Neural progenitor cell (in vitro differentiated cells): ENCODE data around the gene SLC4A4. TPM values are rescaled to one million over a fixed set of nuclear protein-coding genes. Genes with fewer than 3 reads are reported as not detected.
"Not testable (repeated sequence)": the region's sequence is repeated elsewhere in the genome, so short reads cannot be mapped to it uniquely, and the experiment has no call there.

ENCODE experiments used
- DNase-seq: peaks from one replicate; pipeline ENCODE4 v3.0.0-alpha.2; 2016; ENCODE audit warnings: low spot score
- H2AFZ ChIP-seq: fragments of 200-600 bp; sonication (generic); replicated peaks from 2 replicates; pipeline ENCODE4 v1.6.1; 2016; ENCODE audit warnings: antibody characterized with exemption
- H3F3A ChIP-seq: fragments of 200-600 bp; sonication (generic); 2 replicates; pipeline ENCODE4 v1.6.1; 2016; ENCODE audit warnings: antibody characterized with exemption, low read depth
- H3K27ac ChIP-seq: fragments of 200-600 bp; sonication (generic); 2 replicates; pipeline ENCODE4 v1.5.1; 2016; ENCODE audit warnings: mild to moderate bottlenecking
- H3K27me3 ChIP-seq: fragments of 200-600 bp; sonication (generic); 2 replicates; pipeline ENCODE4 v1.6.1; 2016; ENCODE audit warnings: mild to moderate bottlenecking, moderate library complexity
- H3K36me3 ChIP-seq: fragments of 200-600 bp; sonication (generic); 2 replicates; pipeline ENCODE4 v1.5.1; 2016
- H3K4me1 ChIP-seq: fragments of 200-600 bp; sonication (generic); 2 replicates; pipeline ENCODE4 v1.6.1; 2016; ENCODE audit warnings: mixed run types
- H3K4me2 ChIP-seq: fragments of 200-600 bp; sonication (generic); 2 replicates; pipeline ENCODE4 v1.6.1; 2016
- H3K4me3 ChIP-seq: fragments of 200-600 bp; sonication (generic); 2 replicates; pipeline ENCODE4 v1.5.1; 2016
- H3K79me2 ChIP-seq: fragments of 200-600 bp; sonication (generic); 2 replicates; pipeline ENCODE4 v1.6.1; 2016; ENCODE audit warnings: low read depth
- H3K9ac ChIP-seq: fragments of 200-600 bp; sonication (generic); 2 replicates; pipeline ENCODE4 v1.6.1; 2016
- H3K9me3 ChIP-seq: fragments of 200-600 bp; sonication (generic); 2 replicates; pipeline ENCODE4 v1.5.1; 2016; ENCODE audit warnings: low read depth
- H4K20me1 ChIP-seq: fragments of 200-600 bp; sonication (generic); 2 replicates; pipeline ENCODE4 v1.6.1; 2016; ENCODE audit warnings: low read depth
- H3K27ac Mint-ChIP-seq: 3 replicates; pipeline ENCODE4 v1.8.0; 2021; ENCODE audit warnings: mixed read lengths
- H3K27me3 Mint-ChIP-seq: 2 replicates; pipeline ENCODE4 v1.8.0; 2022; ENCODE audit warnings: low read depth, mild to moderate bottlenecking, inconsistent platforms, moderate library complexity, mixed read lengths; ENCODE audit not compliant: insufficient read depth
- H3K36me3 Mint-ChIP-seq: 3 replicates; pipeline ENCODE4 v1.8.0; 2021; ENCODE audit warnings: mixed read lengths
- H3K4me1 Mint-ChIP-seq: 3 replicates; pipeline ENCODE4 v1.8.0; 2021; ENCODE audit warnings: mixed read lengths
- H3K4me3 Mint-ChIP-seq: 3 replicates; pipeline ENCODE4 v1.8.0; 2021; ENCODE audit warnings: mild to moderate bottlenecking, moderate library complexity, mixed read lengths
- H3K9me3 Mint-ChIP-seq: 3 replicates; pipeline ENCODE4 v1.8.0; 2020; ENCODE audit warnings: mixed read lengths
- EZH2 ChIP-seq: fragments of 200-600 bp; sonication (generic); IDR thresholded peaks from 2 replicates; pipeline ENCODE4 v1.6.1; 2017; ENCODE audit warnings: antibody characterized with exemption, mild to moderate bottlenecking, moderate library complexity
- EZH2phosphoT487 ChIP-seq: fragments of 200-600 bp; sonication (generic); IDR thresholded peaks from 2 replicates; pipeline ENCODE4 v1.6.1; 2017; ENCODE audit warnings: antibody characterized with exemption
- total RNA-seq: library from RNA; depleted of rRNA; stranded (reverse); fragments of >200 nt; gene quantifications from 2 replicates; pipeline ENCODE4 v1.2.3, GENCODE V29; 2015; ENCODE audit warnings: low replicate concordance
- TF ChIP-seq, protein P1 (sequence below): fragments of 200-600 bp; sonication (generic); IDR thresholded peaks from 2 replicates; pipeline ENCODE4 v1.5.1; 2017; ENCODE audit warnings: antibody characterized with exemption, mild to moderate bottlenecking

The SLC4A4 gene
- total RNA-seq, 1 donor from 2014 or later, result not detected

DNA sequence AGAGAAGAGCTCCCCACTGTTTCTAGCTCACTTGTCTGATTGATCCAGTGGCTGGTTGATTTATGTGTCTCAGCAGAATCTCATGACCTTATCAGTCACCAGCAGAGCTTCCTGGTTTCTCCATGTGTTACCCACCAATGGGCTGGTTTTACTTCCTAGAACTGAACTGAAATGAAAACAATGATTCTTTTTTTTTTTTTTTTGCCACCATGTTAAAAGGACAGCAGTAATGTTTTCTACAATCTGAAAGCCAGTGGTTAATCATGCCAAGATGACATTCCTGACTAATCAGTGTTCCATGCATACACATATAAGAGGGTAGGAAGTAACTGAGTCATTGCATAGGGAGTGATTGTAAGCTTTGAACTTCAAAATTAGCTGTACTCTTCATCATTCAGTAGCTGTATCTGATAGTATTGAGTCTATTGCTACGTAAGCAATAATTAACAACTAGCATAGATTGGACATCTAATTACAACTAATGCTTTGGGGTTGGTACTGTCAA lies 67.7 kb downstream of the SLC4A4 start:
- DNase-seq, result no peak
- Mint-ChIP-seq H3K27ac (no peak overlapping the region), H3K4me1 (peaks cover 16% of the 10 kb centered on the region), H3K27me3 (peaks cover 3% of the 10 kb centered on the region), H3K4me3 (no peak overlapping the region), H3K36me3 (peaks cover 5% of the 10 kb centered on the region), H3K9me3 (peaks cover 15% of the 10 kb centered on the region)
- H3K36me3 ChIP-seq, result no peaks in the 10 kb centered on the region
- no peak overlapping the region for H3K4me2 ChIP-seq
- no peaks in the 10 kb centered on the region for H3K4me1 ChIP-seq
- H4K20me1 ChIP-seq, result no peaks in the 10 kb centered on the region
- H3F3A ChIP-seq, result no peaks in the 10 kb centered on the region
- H3K9ac ChIP-seq, result no peak overlapping the region
- no peaks in the 10 kb centered on the region for H3K79me2 ChIP-seq
- H3K27me3 ChIP-seq, result no peaks in the 10 kb centered on the region
- peaks cover 8% of the 10 kb centered on the region for H3K9me3 ChIP-seq
- no peak overlapping the region for H3K4me3 ChIP-seq
- TF ChIP-seq EZH2phosphoT487 (no peak), EZH2 (no peak)
- TF ChIP-seq, protein P1, sequence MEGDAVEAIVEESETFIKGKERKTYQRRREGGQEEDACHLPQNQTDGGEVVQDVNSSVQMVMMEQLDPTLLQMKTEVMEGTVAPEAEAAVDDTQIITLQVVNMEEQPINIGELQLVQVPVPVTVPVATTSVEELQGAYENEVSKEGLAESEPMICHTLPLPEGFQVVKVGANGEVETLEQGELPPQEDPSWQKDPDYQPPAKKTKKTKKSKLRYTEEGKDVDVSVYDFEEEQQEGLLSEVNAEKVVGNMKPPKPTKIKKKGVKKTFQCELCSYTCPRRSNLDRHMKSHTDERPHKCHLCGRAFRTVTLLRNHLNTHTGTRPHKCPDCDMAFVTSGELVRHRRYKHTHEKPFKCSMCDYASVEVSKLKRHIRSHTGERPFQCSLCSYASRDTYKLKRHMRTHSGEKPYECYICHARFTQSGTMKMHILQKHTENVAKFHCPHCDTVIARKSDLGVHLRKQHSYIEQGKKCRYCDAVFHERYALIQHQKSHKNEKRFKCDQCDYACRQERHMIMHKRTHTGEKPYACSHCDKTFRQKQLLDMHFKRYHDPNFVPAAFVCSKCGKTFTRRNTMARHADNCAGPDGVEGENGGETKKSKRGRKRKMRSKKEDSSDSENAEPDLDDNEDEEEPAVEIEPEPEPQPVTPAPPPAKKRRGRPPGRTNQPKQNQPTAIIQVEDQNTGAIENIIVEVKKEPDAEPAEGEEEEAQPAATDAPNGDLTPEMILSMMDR, result no peak
- no peak overlapping the region for H2AFZ ChIP-seq
- no peak overlapping the region for H3K27ac ChIP-seq

DNA sequence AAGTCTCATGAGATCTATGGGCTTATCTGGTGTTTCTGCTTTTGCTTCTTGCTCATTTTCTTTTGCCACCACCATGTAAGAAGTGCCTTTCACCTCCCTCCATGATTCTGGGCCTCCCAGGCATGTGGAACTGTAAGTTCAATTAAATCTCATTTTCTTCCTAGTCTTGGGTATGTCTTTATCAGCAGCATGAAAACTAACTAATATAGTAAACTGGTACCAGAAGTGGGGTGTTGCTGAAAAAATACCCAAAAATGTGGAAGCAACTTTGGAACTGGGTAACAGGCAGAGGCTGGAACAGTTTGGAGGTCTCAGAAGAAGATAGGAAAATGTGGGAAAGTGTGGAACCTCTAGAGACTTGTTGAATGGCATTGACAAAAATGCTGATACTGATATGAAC lies 70.1 kb downstream of the SLC4A4 start:
- not testable (repeated sequence) for H3K27ac Mint-ChIP-seq, H3K4me1 ChIP-seq, H3K4me3 ChIP-seq, H3K27me3 ChIP-seq, H3K27ac ChIP-seq, H3K9me3 ChIP-seq, H3K9ac ChIP-seq, H3K36me3 Mint-ChIP-seq, H3F3A ChIP-seq, H4K20me1 ChIP-seq, H2AFZ ChIP-seq, DNase-seq, H3K79me2 ChIP-seq, H3K4me2 ChIP-seq, H3K27me3 Mint-ChIP-seq, H3K36me3 ChIP-seq, H3K4me3 Mint-ChIP-seq
- Mint-ChIP-seq H3K9me3 (peaks cover 15% of the 10 kb centered on the region), H3K4me1 (peaks cover 23% of the 10 kb centered on the region)

GRCh38 chr4:71411981-71412380 lies 73.2 kb downstream of the SLC4A4 start:
- H3K4me3 ChIP-seq, result no peak overlapping the region
- Mint-ChIP-seq H3K9me3 (peaks cover 15% of the 10 kb centered on the region), H3K27me3 (peaks cover 3% of the 10 kb centered on the region), H3K27ac (no peak overlapping the region), H3K4me3 (no peak overlapping the region), H3K4me1 (peaks cover 7% of the 10 kb centered on the region), H3K36me3 (peaks cover 5% of the 10 kb centered on the region)
- no peak overlapping the region for H3K4me2 ChIP-seq
- H3K27ac ChIP-seq, result no peak overlapping the region
- no peaks in the 10 kb centered on the region for H4K20me1 ChIP-seq
- no peaks in the 10 kb centered on the region for H3K79me2 ChIP-seq
- peaks cover 8% of the 10 kb centered on the region for H3K9me3 ChIP-seq
- no peaks in the 10 kb centered on the region for H3K36me3 ChIP-seq
- no peak overlapping the region for H3K9ac ChIP-seq
- H3K27me3 ChIP-seq, result no peaks in the 10 kb centered on the region
- TF ChIP-seq, protein P1, result no peak
- TF ChIP-seq EZH2phosphoT487 (no peak), EZH2 (no peak)
- H2AFZ ChIP-seq, result no peak overlapping the region
- H3F3A ChIP-seq, result no peaks in the 10 kb centered on the region
- no peak for DNase-seq
- H3K4me1 ChIP-seq, result no peaks in the 10 kb centered on the region

DNA sequence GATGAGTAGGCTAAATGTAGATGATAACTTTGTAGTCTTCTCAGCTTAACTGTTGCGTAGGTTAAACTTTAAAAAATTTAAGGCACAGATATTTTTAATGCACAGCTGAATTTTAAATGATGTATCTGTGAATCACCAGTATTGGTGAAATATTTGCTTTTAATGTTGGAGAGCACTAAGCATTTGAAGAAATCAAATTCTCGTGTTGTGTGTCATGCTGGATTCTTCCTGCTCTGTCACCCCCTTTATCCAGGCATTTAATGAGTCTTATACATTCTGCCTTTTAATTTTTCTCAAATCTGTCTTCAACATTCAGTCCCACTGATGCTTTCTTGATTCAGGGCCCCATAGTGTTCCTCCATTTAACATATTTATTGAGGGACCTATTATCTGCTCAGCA lies 76.7 kb downstream of the SLC4A4 start:
- H3K27me3 ChIP-seq, result no peaks in the 10 kb centered on the region
- no peak for TF ChIP-seq EZH2
- TF ChIP-seq, protein P1, result no peak
- TF ChIP-seq EZH2phosphoT487, result no peak
- peaks cover 13% of the 10 kb centered on the region for H3K9me3 Mint-ChIP-seq

More for the DNA sequence above, 76.7 kb downstream of the SLC4A4 start:
- Histone ChIP-seq H3K9me3 (no peaks in the 10 kb centered on the region), H2AFZ (no peak overlapping the region), H3K4me3 (no peak overlapping the region), H3F3A (no peaks in the 10 kb centered on the region), H3K4me2 (no peak overlapping the region), H3K4me1 (no peaks in the 10 kb centered on the region), H3K36me3 (no peaks in the 10 kb centered on the region), H4K20me1 (no peaks in the 10 kb centered on the region), H3K79me2 (no peaks in the 10 kb centered on the region), H3K27ac (no peak overlapping the region), H3K9ac (no peak overlapping the region)
- H3K4me3 Mint-ChIP-seq, result no peak overlapping the region
- peaks cover 7% of the 10 kb centered on the region for H3K4me1 Mint-ChIP-seq
- H3K36me3 Mint-ChIP-seq, result peaks cover 2% of the 10 kb centered on the region
- H3K27me3 Mint-ChIP-seq, result peaks cover 5% of the 10 kb centered on the region
- no peak overlapping the region for H3K27ac Mint-ChIP-seq
- DNase-seq, result no peak
